ENCODE data around the gene ATXN2. TPM values are rescaled to one million over a fixed set of nuclear protein-coding genes. Genes with fewer than 3 reads are reported as not detected.
"Not testable (repeated sequence)": the region's sequence is repeated elsewhere in the genome, so short reads cannot be mapped to it uniquely, and the experiment has no call there.

The ATXN2 gene
- total RNA-seq, 2 experiments from 2014 or later, result 38.2 to 39.3 TPM

GRCh38 chr12:111488798-111489197, 110.3 kb downstream of the ATXN2 start:
- DNase-seq (no peak), ATAC-seq (no peak)
- Mint-ChIP-seq H3K27ac (no peak overlapping the region), H3K36me3 (peaks cover 17% of the 10 kb centered on the region), H3K4me3 (no peak overlapping the region), H3K27me3 (no peaks in the 10 kb centered on the region), H3K9me3 (ENCODE audit: low read depth) (no peaks in the 10 kb centered on the region), H3K4me1 (no peaks in the 10 kb centered on the region)
- CTCF ChIA-PET, result interaction anchor here (0.6 to 6.6 kb wide), 4 partner anchors 15 to 92 kb away, joined by 3 to 28 read pairs (median 6); no protein-coding TSS in a partner anchor

- H3K27ac Mint-ChIP-seq, result no peak overlapping the region
- no peak overlapping the region for H3K4me3 Mint-ChIP-seq
- no peak for ATAC-seq
- no peaks in the 10 kb centered on the region for H3K4me1 Mint-ChIP-seq
- no peaks in the 10 kb centered on the region for H3K27me3 Mint-ChIP-seq
- peaks cover 16% of the 10 kb centered on the region for H3K36me3 Mint-ChIP-seq
- no peak for DNase-seq
- H3K9me3 Mint-ChIP-seq (ENCODE audit: low read depth), result no peaks in the 10 kb centered on the region
- CTCF ChIA-PET, result interaction anchor here (0.6 to 6.6 kb wide), 3 partner anchors 15 to 92 kb away, joined by 3 to 28 read pairs (median 6); no protein-coding TSS in a partner anchor
Observed at GRCh38 chr12:111488271-111488670, 110.8 kb downstream of the ATXN2 start.

- no peaks in the 10 kb centered on the region for H3K27me3 Mint-ChIP-seq
- H3K36me3 Mint-ChIP-seq, result peaks cover 18% of the 10 kb centered on the region
- no peak overlapping the region for H3K27ac Mint-ChIP-seq
- ATAC-seq (no peak), DNase-seq (no peak)
- CTCF ChIA-PET, result interaction anchor here (1.0 to 6.6 kb wide), 4 partner anchors 11 to 86 kb away, joined by 4 to 36 read pairs (median 4); no protein-coding TSS in a partner anchor
- no peaks in the 10 kb centered on the region for H3K9me3 Mint-ChIP-seq (ENCODE audit: low read depth)
- H3K4me1 Mint-ChIP-seq, result no peaks in the 10 kb centered on the region
- H3K4me3 Mint-ChIP-seq, result no peak overlapping the region
Observed at GRCh38 chr12:111482462-111482861, 116.7 kb downstream of the ATXN2 start.

- H3K27ac Mint-ChIP-seq, result no peak overlapping the region
- H3K27me3 Mint-ChIP-seq, result no peaks in the 10 kb centered on the region
- H3K4me3 Mint-ChIP-seq, result no peak overlapping the region
- DNase-seq (no peak), ATAC-seq (no peak)
- H3K4me1 Mint-ChIP-seq, result peaks cover 1% of the 10 kb centered on the region
- H3K9me3 Mint-ChIP-seq (ENCODE audit: low read depth), result no peaks in the 10 kb centered on the region
- CTCF ChIA-PET, result interaction anchor here (1.2 to 2.1 kb wide), 4 partner anchors 16 to 75 kb away, joined by 3 to 10 read pairs (median 4); no protein-coding TSS in a partner anchor
- H3K36me3 Mint-ChIP-seq, result peaks cover 21% of the 10 kb centered on the region
Observed at GRCh38 chr12:111471236-111471635, 127.9 kb downstream of the ATXN2 start.

- Mint-ChIP-seq H3K4me1 (peaks cover 1% of the 10 kb centered on the region), H3K27me3 (no peaks in the 10 kb centered on the region), H3K9me3 (ENCODE audit: low read depth) (no peaks in the 10 kb centered on the region), H3K36me3 (peaks cover 18% of the 10 kb centered on the region), H3K27ac (no peak overlapping the region), H3K4me3 (no peak overlapping the region)
- CTCF ChIA-PET, result no interaction called here
- ATAC-seq (no peak), DNase-seq (no peak)
Observed at GRCh38 chr12:111469401-111469800, 129.7 kb downstream of the ATXN2 start.

- CTCF ChIA-PET, result interaction anchor here (2.4 kb wide), 1 partner anchor 71 kb away, joined by 7 read pairs; no protein-coding TSS in a partner anchor
- no peak overlapping the region for H3K27ac Mint-ChIP-seq
- H3K4me1 Mint-ChIP-seq, result no peaks in the 10 kb centered on the region
Observed at GRCh38 chr12:111467857-111468241, 131.3 kb downstream of the ATXN2 start.

GRCh38 chr12:111467092-111467856, 131.8 kb downstream of the ATXN2 start:
- Mint-ChIP-seq H3K9me3 (ENCODE audit: low read depth) (no peaks in the 10 kb centered on the region), H3K4me1 (no peaks in the 10 kb centered on the region)

More at GRCh38 chr12:111467857-111468241, 131.3 kb downstream of the ATXN2 start:
- ATAC-seq (no peak), DNase-seq (no peak)
- Mint-ChIP-seq H3K9me3 (ENCODE audit: low read depth) (no peaks in the 10 kb centered on the region), H3K27me3 (no peaks in the 10 kb centered on the region), H3K36me3 (peaks cover 11% of the 10 kb centered on the region), H3K4me3 (no peak overlapping the region)

GRCh38 chr12:111462210-111462769, 136.8 kb downstream of the ATXN2 start:
- H3K27ac Mint-ChIP-seq, result no peak overlapping the region

More at GRCh38 chr12:111467092-111467856, 131.8 kb downstream of the ATXN2 start:
- CTCF ChIA-PET, result interaction anchor here (0.9 to 2.4 kb wide), 3 partner anchors 15 to 70 kb away, joined by 3 to 7 read pairs (median 4); no protein-coding TSS in a partner anchor
- DNase-seq (no peak), ATAC-seq (no peak)
- Mint-ChIP-seq H3K4me3 (no peak overlapping the region), H3K36me3 (peaks cover 11% of the 10 kb centered on the region), H3K27ac (no peak overlapping the region), H3K27me3 (no peaks in the 10 kb centered on the region)

GRCh38 chr12:111460111-111460510, 139.0 kb downstream of the ATXN2 start:
- H3K27me3 Mint-ChIP-seq; ATAC-seq; H3K9me3 Mint-ChIP-seq (ENCODE audit: low read depth); H3K27ac Mint-ChIP-seq; DNase-seq; H3K4me3 Mint-ChIP-seq: not testable (repeated sequence)
- CTCF ChIA-PET, result interaction anchor here (1.4 to 31.7 kb wide), 3 partner anchors 9 to 57 kb away, joined by 3 to 950 read pairs (median 32); partner anchors contain the start of gene SH2B3
- Mint-ChIP-seq H3K4me1 (peaks cover 17% of the 10 kb centered on the region), H3K36me3 (peaks cover 12% of the 10 kb centered on the region)

More at GRCh38 chr12:111462210-111462769, 136.8 kb downstream of the ATXN2 start:
- Mint-ChIP-seq H3K4me3 (no peak overlapping the region), H3K4me1 (peaks cover 11% of the 10 kb centered on the region), H3K9me3 (ENCODE audit: low read depth) (no peaks in the 10 kb centered on the region), H3K36me3 (peaks cover 7% of the 10 kb centered on the region), H3K27me3 (no peaks in the 10 kb centered on the region)
- ATAC-seq, result no peak
- no peak for DNase-seq
- CTCF ChIA-PET, result interaction anchor here (4.6 to 31.7 kb wide), 2 partner anchors 11 to 59 kb away, joined by 32 to 950 read pairs; partner anchors contain the start of gene SH2B3

GRCh38 chr12:111458546-111459172, 140.5 kb downstream of the ATXN2 start:
- Mint-ChIP-seq H3K36me3 (peaks cover 14% of the 10 kb centered on the region), H3K4me1 (peaks cover 23% of the 10 kb centered on the region), H3K27me3 (no peaks in the 10 kb centered on the region), H3K27ac (no peak overlapping the region), H3K4me3 (no peak overlapping the region), H3K9me3 (ENCODE audit: low read depth) (no peaks in the 10 kb centered on the region)
- DNase-seq (no peak), ATAC-seq (no peak)
- CTCF ChIA-PET, result interaction anchor here (1.4 to 31.7 kb wide), 4 partner anchors 9 to 56 kb away, joined by 4 to 950 read pairs (median 4); partner anchors contain the start of gene SH2B3

- CTCF ChIA-PET, result interaction anchor here (1.4 to 31.7 kb wide), 4 partner anchors 13 to 55 kb away, joined by 4 to 950 read pairs (median 9); partner anchors contain the start of gene SH2B3
- Mint-ChIP-seq H3K27ac (no peak overlapping the region), H3K27me3 (no peaks in the 10 kb centered on the region)
Observed at GRCh38 chr12:111457577-111457976, 141.5 kb downstream of the ATXN2 start.

GRCh38 chr12:111457071-111457470, 142.0 kb downstream of the ATXN2 start:
- Mint-ChIP-seq H3K9me3 (ENCODE audit: low read depth) (no peaks in the 10 kb centered on the region), H3K4me3 (no peak overlapping the region), H3K36me3 (peaks cover 15% of the 10 kb centered on the region), H3K27ac (no peak overlapping the region), H3K4me1 (peaks cover 23% of the 10 kb centered on the region), H3K27me3 (no peaks in the 10 kb centered on the region)
- ATAC-seq, result no peak
- DNase-seq, result no peak
- CTCF ChIA-PET, result interaction anchor here (0.8 to 31.7 kb wide), 4 partner anchors 8 to 54 kb away, joined by 3 to 950 read pairs (median 9); partner anchors contain the start of gene SH2B3

More at GRCh38 chr12:111457577-111457976, 141.5 kb downstream of the ATXN2 start:
- peaks cover 23% of the 10 kb centered on the region for H3K4me1 Mint-ChIP-seq
- peaks cover 15% of the 10 kb centered on the region for H3K36me3 Mint-ChIP-seq
- no peak for DNase-seq
- no peak overlapping the region for H3K4me3 Mint-ChIP-seq
- no peak for ATAC-seq
- H3K9me3 Mint-ChIP-seq (ENCODE audit: low read depth), result no peaks in the 10 kb centered on the region
